ENCODE results near the gene PGAP1. TPM values are rescaled to one million over a fixed set of nuclear protein-coding genes. Genes with fewer than 3 reads are reported as not detected.

PGAP1 gene
- total RNA-seq, 6 donors from 2014 or later, result 4.2 to 15.5 (median 10.5) TPM

DNA sequence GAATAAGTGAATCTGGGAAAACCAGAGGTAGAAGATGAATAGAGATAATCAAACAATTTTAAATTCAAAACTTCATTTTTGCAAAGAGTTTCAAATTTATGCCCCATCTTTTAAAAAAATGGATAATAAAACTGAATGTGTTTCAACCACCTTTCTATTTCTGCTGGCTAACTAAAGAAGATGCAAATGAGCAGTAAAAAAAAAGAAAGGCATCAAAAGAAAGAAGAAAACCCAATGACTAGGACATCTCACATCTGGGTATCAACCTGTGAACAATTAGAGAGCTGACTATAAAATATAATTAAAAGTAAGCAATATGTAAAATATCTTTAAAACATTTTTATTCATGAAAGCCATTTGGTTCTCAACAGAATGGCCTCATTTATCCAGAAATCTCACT is 2.5 kb downstream of the PGAP1 start:
- Histone ChIP-seq H3K36me3 (no peaks in the 10 kb centered on the region), H3K4me1 (peaks cover 4 to 15% (median 7%) of the 10 kb centered on the region in 4 donors), H3K4me3 (peak overlapping the region in 2 of 4 donors; percentile 66 to 88), H3K9me3 (no peaks in the 10 kb centered on the region), H3K27ac (no peak overlapping the region), H3K27me3 (no peaks in the 10 kb centered on the region)
- TF ChIP-seq, protein P1, sequence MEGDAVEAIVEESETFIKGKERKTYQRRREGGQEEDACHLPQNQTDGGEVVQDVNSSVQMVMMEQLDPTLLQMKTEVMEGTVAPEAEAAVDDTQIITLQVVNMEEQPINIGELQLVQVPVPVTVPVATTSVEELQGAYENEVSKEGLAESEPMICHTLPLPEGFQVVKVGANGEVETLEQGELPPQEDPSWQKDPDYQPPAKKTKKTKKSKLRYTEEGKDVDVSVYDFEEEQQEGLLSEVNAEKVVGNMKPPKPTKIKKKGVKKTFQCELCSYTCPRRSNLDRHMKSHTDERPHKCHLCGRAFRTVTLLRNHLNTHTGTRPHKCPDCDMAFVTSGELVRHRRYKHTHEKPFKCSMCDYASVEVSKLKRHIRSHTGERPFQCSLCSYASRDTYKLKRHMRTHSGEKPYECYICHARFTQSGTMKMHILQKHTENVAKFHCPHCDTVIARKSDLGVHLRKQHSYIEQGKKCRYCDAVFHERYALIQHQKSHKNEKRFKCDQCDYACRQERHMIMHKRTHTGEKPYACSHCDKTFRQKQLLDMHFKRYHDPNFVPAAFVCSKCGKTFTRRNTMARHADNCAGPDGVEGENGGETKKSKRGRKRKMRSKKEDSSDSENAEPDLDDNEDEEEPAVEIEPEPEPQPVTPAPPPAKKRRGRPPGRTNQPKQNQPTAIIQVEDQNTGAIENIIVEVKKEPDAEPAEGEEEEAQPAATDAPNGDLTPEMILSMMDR (IDR thresholded peaks at IDR 0.05), result no peak
- TF ChIP-seq POLR2A (IDR thresholded peaks at IDR 0.05), result no peak
- no peak for TF ChIP-seq POLR2AphosphoS5 (IDR thresholded peaks at IDR 0.05)
- no peak for TF ChIP-seq EP300 (IDR thresholded peaks at IDR 0.05)
- ATAC-seq (ENCODE audit: low FRiP score in 2 of 2) (no peak), DNase-seq (no peak)

DNA sequence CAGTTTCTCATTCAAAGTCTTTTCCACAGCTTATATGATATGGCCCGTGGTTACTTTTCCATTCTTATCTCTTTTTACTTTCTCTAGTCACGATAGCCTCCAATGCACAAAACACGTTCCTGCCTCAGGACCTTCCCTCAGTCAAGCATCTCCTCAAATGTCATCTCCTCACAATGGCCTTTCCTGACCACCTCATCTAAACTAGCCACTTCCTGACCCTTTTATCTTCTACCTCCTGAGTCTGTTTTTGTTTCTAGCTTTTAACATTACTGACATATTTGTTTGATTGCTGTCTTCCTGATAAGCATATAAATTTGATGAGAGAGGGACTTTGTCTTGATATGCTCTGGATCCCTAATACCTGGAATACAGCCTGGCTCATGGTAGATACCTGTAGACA is 7.6 kb downstream of the PGAP1 start:
- Histone ChIP-seq H3K4me3 (no peak overlapping the region), H3K36me3 (peaks cover 0 to 12% (median 0%) of the 10 kb centered on the region in 4 donors), H3K27ac (no peak overlapping the region), H3K9me3 (no peaks in the 10 kb centered on the region), H3K27me3 (no peaks in the 10 kb centered on the region), H3K4me1 (no peaks in the 10 kb centered on the region)
- ATAC-seq (ENCODE audit: low FRiP score in 2 of 2), result no peak
- TF ChIP-seq EP300 (IDR thresholded peaks at IDR 0.05) (no peak), POLR2AphosphoS5 (IDR thresholded peaks at IDR 0.05) (no peak), POLR2A (IDR thresholded peaks at IDR 0.05) (no peak)
- TF ChIP-seq, protein P1 (IDR thresholded peaks at IDR 0.05), result no peak
- DNase-seq, result no peak
- 72 to 80% methylated on average over 3 of the region's 3 CpGs for WGBS, 2 donors

DNA sequence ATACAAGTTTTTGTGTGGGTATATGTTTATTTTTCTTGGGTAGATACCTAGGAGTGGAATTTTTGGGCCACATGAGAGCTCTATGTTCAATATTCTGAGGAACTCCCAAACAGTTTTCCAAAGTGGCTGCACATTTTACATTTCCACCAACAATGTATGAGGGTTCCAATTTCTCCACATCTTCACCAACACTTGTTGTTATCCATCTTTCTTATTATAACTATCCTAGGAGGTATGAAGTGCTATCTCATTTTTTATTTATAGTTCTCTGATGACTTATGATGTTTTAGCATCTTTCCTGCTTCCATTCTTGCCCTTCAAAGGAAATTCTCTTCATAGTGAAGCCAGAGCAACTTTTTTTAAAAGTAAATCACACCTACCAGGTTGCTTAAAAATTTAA is 8.7 kb downstream of the PGAP1 start:
- TF ChIP-seq POLR2AphosphoS5 (IDR thresholded peaks at IDR 0.05), result no peak
- TF ChIP-seq, protein P1 (IDR thresholded peaks at IDR 0.05), result no peak
- TF ChIP-seq EP300 (IDR thresholded peaks at IDR 0.05), result no peak
- TF ChIP-seq POLR2A (IDR thresholded peaks at IDR 0.05), result no peak
- H3K27ac ChIP-seq, result no peak overlapping the region
- no peaks in the 10 kb centered on the region for H3K27me3 ChIP-seq
- H3K4me1 ChIP-seq, result no peaks in the 10 kb centered on the region
- no peaks in the 10 kb centered on the region for H3K9me3 ChIP-seq
- ATAC-seq (ENCODE audit: low FRiP score in 2 of 2) (no peak), DNase-seq (no peak)
- H3K36me3 ChIP-seq, result peaks cover 0 to 21% (median 0%) of the 10 kb centered on the region in 4 donors
- no peak overlapping the region for H3K4me3 ChIP-seq

DNA sequence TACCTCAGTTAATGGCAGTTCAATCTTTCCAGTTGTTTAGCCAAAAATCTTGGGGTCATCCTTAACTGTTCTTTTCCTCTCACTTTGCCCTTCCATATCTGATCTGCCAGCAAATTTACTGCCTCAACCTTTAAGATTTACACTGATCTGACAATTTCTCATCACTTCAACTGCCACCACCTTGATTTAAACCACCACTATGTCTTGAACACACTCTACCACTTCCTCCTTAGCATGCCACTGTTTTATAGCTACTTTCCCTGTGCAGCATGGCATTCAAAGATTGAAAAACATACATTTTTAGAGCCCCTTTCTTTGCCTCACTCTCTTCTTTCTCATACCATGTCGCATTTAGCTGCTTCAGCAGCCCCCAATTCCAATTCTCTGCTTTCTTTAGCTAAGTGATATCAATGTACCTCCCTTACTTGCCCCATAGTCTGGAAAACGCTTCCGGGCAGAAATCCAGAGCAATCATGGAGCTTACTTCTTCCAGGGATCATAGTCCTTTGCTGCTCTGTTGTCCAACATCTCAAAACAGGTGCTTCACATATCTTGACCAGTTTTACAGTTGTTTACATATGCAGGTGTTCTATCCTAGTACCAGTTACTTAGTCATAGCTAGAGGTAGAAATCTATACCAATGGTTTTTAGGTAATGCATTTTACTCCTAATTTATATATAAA is 10.9 kb downstream of the PGAP1 start:
- H3K4me3 ChIP-seq, result no peak overlapping the region
- ATAC-seq (ENCODE audit: low FRiP score in 2 of 2) (no peak), DNase-seq (no peak)
- H3K36me3 ChIP-seq, result peaks cover 0 to 21% (median 0%) of the 10 kb centered on the region in 4 donors
- H3K27ac ChIP-seq, result no peak overlapping the region
- TF ChIP-seq POLR2AphosphoS5 (IDR thresholded peaks at IDR 0.05) (no peak), POLR2A (IDR thresholded peaks at IDR 0.05) (no peak), EP300 (IDR thresholded peaks at IDR 0.05) (no peak)
- TF ChIP-seq, protein P1 (IDR thresholded peaks at IDR 0.05), result no peak
- 96 to 97% methylated on average over 3 of the region's 3 CpGs for whole genome bisulfite sequencing, 2 donors
- H3K27me3 ChIP-seq, result no peaks in the 10 kb centered on the region
- H3K4me1 ChIP-seq, result no peaks in the 10 kb centered on the region
- H3K9me3 ChIP-seq, result no peaks in the 10 kb centered on the region

DNA sequence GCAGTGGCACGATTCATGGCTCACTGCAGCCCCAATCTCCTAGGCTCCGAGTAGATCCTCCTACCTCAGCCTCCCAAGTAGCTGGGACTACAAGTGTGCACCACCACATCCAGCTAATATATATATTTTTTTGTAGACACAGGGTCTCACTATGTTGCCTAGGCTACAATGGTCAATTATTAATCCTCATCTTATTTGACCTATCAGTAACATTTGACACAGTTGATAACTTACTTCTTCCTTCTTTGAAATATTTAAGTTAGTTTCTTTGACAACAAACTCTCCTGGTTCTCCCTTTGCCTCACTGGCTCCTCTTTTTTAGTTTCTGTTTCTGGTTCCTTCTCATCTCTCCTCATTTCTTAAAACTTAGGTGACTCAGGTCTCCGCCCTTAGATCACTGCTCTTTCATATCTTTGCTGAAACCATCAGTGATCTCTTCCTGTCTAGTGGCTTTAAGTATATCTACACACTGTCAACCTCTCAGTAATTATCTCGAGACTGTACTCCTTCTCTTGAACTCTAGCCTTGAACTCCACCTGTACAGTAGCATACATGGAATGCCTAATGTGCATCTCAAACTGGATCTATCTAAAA is 11.5 kb downstream of the PGAP1 start:
- H3K4me3 ChIP-seq, result no peak overlapping the region
- TF ChIP-seq POLR2AphosphoS5 (IDR thresholded peaks at IDR 0.05) (no peak), POLR2A (IDR thresholded peaks at IDR 0.05) (no peak), EP300 (IDR thresholded peaks at IDR 0.05) (no peak)
- TF ChIP-seq, protein P1 (IDR thresholded peaks at IDR 0.05), result no peak
- H3K36me3 ChIP-seq, result peaks cover 0 to 21% (median 0%) of the 10 kb centered on the region in 4 donors
- H3K27ac ChIP-seq, result no peak overlapping the region
- no peaks in the 10 kb centered on the region for H3K9me3 ChIP-seq
- no peaks in the 10 kb centered on the region for H3K4me1 ChIP-seq
- DNase-seq (no peak), ATAC-seq (ENCODE audit: low FRiP score in 2 of 2) (no peak)
- 83 to 92% methylated on average over 4 of the region's 4 CpGs for WGBS, 2 donors
- H3K27me3 ChIP-seq, result no peaks in the 10 kb centered on the region
